CD4-positive, alpha-beta T cell (primary cell): ENCODE results near the gene CMTM6. TPM values are rescaled to one million over a fixed set of nuclear protein-coding genes. Genes with fewer than 3 reads are reported as not detected.
A peak's percentile ranks its signal among the peaks of the same experiment; 100 is the strongest.
"Not testable (repeated sequence)": the region's sequence is repeated elsewhere in the genome, so short reads cannot be mapped to it uniquely, and the experiment has no call there.

ENCODE experiments used
- ATAC-seq: fragments of 200-7000 bp; cut with Tn5 transposase; one replicate; pipeline ENCODE4 v1.10.0; 2022; ENCODE audit warnings: mild to moderate bottlenecking; ENCODE audit not compliant: poor library complexity
- CTCF ChIA-PET: fragments of 350-600 bp; sonication (Branson Sonifier 250); formaldehyde crosslinking; loops from one replicate; lab custom pipeline; 2021; ENCODE audit warnings: antibody characterized with exemption, inconsistent platforms; lab: Charles Lee
- POLR2A ChIA-PET: fragments of 350-600 bp; sonication (Branson Sonifier 250); formaldehyde crosslinking; loops from one replicate; lab custom pipeline; 2021; ENCODE audit warnings: antibody characterized with exemption, inconsistent platforms; lab: Charles Lee
- DNase-seq, 14 experiments: peaks; one replicate each; pipeline ENCODE4 v3.0.0-alpha.2; 2013 to 2020; ENCODE audit warnings: mixed read lengths in 2 of 14
- H3K27ac ChIP-seq, 2 donors: one replicate each; pipeline versions ENCODE4 v1.5.1 to v1.7.0; 2013; ENCODE audit warnings: low read length in 2 of 2, low read depth in 1 of 2, mild to moderate bottlenecking in 1 of 2
- H3K27me3 ChIP-seq, 2 experiments: 1 replicate in 1 of 2; 2 replicates in 1 of 2; pipeline versions ENCODE4 v1.6.1 to v1.7.0; 2013; ENCODE audit warnings: low read length in 2 of 2, control low read depth in 1 of 2, mild to moderate bottlenecking in 1 of 2, moderate library complexity in 1 of 2; ENCODE audit not compliant: insufficient read depth in 2 of 2, control insufficient read depth in 1 of 2
- H3K36me3 ChIP-seq: one replicate; pipeline ENCODE4 v1.6.1; 2013; ENCODE audit warnings: low read length, control low read depth; ENCODE audit not compliant: insufficient read depth
- H3K4me1 ChIP-seq: one replicate; pipeline ENCODE4 v1.6.1; 2013; ENCODE audit warnings: low read length, control low read depth; ENCODE audit not compliant: insufficient read depth
- H3K4me3 ChIP-seq: one replicate; pipeline ENCODE4 v1.5.1; 2013; ENCODE audit warnings: mild to moderate bottlenecking, low read length, moderate library complexity
- H3K9me3 ChIP-seq, 2 experiments: 1 replicate in 1 of 2; 2 replicates in 1 of 2; pipeline versions ENCODE4 v1.6.1 to v1.7.0; 2013; ENCODE audit warnings: low read length in 2 of 2, mild to moderate bottlenecking in 2 of 2, control low read depth in 1 of 2, moderate library complexity in 1 of 2; ENCODE audit not compliant: control insufficient read depth in 1 of 2, insufficient read depth in 1 of 2
- H3K27ac Mint-ChIP-seq: one replicate; pipeline ENCODE4 v1.8.0; 2020; ENCODE audit warnings: mixed read lengths
- H3K27me3 Mint-ChIP-seq: one replicate; pipeline ENCODE4 v1.8.0; 2021; ENCODE audit warnings: mixed read lengths
- H3K36me3 Mint-ChIP-seq: one replicate; pipeline ENCODE4 v1.8.0; 2021; ENCODE audit warnings: low read depth, mixed read lengths
- H3K4me1 Mint-ChIP-seq: one replicate; pipeline ENCODE4 v1.8.0; 2021; ENCODE audit warnings: low read depth, mixed read lengths
- H3K4me3 Mint-ChIP-seq: one replicate; pipeline ENCODE4 v1.8.0; 2020; ENCODE audit warnings: mild to moderate bottlenecking, mixed read lengths
- H3K9me3 Mint-ChIP-seq: one replicate; pipeline ENCODE4 v1.8.0; 2020; ENCODE audit warnings: mixed read lengths
- intact Hi-C, 2 experiments: fragments of 100-400 bp; cut with DNase I in 1 of 2; cut with micrococcal nuclease in 1 of 2; formaldehyde crosslinking; loops; one replicate each; pipeline versions ENCODE4 v1.15.1 to v1.9.0; 2023 to 2025; cut with DNase I, micrococcal nuclease
- total RNA-seq, 174 experiments: library from RNA in 2 of 174; stranded (reverse) in 2 of 174; gene quantifications; one replicate each; pipeline ENCODE4 v1.2.3 and lab custom pipeline; 2021 to 2026
- TF ChIP-seq, protein P1 (sequence below): fragments of 200-600 bp; IDR thresholded peaks from one replicate; pipeline ENCODE4 v1.8.0; 2022; ENCODE audit warnings: antibody characterized with exemption, mild to moderate bottlenecking

The CMTM6 gene
- total RNA-seq, 2 experiments from 2014 or later = 36.5 to 37.8 TPM

DNA sequence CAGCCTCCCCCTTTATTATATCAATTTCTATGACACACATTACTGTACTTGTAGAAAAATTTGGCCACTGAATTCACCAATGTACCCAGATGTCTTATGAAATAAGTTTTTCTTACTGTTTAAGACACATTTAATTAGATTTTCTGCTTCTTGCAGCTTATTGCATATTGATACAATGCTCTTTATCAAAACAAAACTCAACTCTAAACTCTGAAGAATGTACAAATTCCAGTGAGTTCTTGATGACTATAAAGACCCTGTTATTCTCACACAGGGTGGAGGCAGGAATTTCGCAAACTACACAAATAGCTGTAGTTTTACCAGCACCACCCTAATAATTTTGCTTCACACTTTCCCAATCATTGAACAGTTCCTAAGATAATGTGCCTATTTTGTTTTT is 22.0 kb downstream of the CMTM6 start:
- Histone ChIP-seq H3K4me1 (no peaks in the 10 kb centered on the region), H3K4me3 (no peak overlapping the region), H3K27me3 (no peaks in the 10 kb centered on the region), H3K36me3 (peaks cover 49% of the 10 kb centered on the region), H3K9me3 (no peaks in the 10 kb centered on the region), H3K27ac (no peak overlapping the region)
- Mint-ChIP-seq H3K4me1 (peaks cover 39% of the 10 kb centered on the region), H3K9me3 (no peaks in the 10 kb centered on the region), H3K36me3 (peaks cover 86% of the 10 kb centered on the region), H3K27me3 (no peaks in the 10 kb centered on the region), H3K4me3 (no peak overlapping the region), H3K27ac (peak overlapping the region; percentile 49)
- ChIA-PET CTCF (interaction anchor here (1.7 kb wide), 1 partner anchor 13 kb away, joined by 6 read pairs; no protein-coding TSS in a partner anchor), POLR2A (interaction anchor here (0.9 kb wide), 2 partner anchors 67 to 179 kb away, joined by 3 read pairs; no protein-coding TSS in a partner anchor)
- intact Hi-C loops = no loop called here
- no peak for DNase-seq
- TF ChIP-seq, protein P1, sequence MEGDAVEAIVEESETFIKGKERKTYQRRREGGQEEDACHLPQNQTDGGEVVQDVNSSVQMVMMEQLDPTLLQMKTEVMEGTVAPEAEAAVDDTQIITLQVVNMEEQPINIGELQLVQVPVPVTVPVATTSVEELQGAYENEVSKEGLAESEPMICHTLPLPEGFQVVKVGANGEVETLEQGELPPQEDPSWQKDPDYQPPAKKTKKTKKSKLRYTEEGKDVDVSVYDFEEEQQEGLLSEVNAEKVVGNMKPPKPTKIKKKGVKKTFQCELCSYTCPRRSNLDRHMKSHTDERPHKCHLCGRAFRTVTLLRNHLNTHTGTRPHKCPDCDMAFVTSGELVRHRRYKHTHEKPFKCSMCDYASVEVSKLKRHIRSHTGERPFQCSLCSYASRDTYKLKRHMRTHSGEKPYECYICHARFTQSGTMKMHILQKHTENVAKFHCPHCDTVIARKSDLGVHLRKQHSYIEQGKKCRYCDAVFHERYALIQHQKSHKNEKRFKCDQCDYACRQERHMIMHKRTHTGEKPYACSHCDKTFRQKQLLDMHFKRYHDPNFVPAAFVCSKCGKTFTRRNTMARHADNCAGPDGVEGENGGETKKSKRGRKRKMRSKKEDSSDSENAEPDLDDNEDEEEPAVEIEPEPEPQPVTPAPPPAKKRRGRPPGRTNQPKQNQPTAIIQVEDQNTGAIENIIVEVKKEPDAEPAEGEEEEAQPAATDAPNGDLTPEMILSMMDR = no peak
- no peak for ATAC-seq

DNA sequence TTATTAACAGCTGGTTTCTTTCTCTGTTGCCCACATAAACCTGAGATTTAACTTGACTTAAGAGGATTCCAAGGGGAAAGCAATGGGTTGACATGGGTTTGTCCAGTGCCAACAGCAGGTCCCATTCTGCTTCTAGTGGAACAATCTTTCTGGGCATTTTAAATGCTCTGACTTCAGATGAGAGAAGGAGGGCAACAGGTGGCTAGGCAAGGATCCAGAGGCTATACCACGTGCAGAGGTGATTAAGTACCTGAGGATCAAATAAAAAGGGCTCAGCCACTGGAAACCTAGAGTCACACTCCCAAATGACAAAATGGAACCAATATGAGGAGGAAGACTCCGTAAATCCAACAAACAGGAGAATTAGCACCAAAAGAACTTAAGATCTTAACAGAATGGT is 28.5 kb downstream of the CMTM6 start:
- TF ChIP-seq, protein P1 = no peak
- intact Hi-C loops = no loop called here
- H3K4me1 Mint-ChIP-seq = peaks cover 58% of the 10 kb centered on the region
- Histone ChIP-seq H3K27me3 (no peaks in the 10 kb centered on the region), H3K4me1 (peaks cover 13% of the 10 kb centered on the region), H3K27ac (no peak overlapping the region), H3K36me3 (peaks cover 32% of the 10 kb centered on the region), H3K4me3 (no peak overlapping the region), H3K9me3 (no peaks in the 10 kb centered on the region)
- H3K4me3 Mint-ChIP-seq = no peak overlapping the region
- peaks cover 57% of the 10 kb centered on the region for H3K36me3 Mint-ChIP-seq
- H3K27me3 Mint-ChIP-seq = no peaks in the 10 kb centered on the region
- no peak for ATAC-seq
- DNase-seq = no peak
- no peaks in the 10 kb centered on the region for H3K9me3 Mint-ChIP-seq
- CTCF ChIA-PET = interaction anchor here (1.1 kb wide), 1 partner anchor 14 kb away, joined by 3 read pairs; no protein-coding TSS in a partner anchor
- POLR2A ChIA-PET = no interaction called here
- no peak overlapping the region for H3K27ac Mint-ChIP-seq

GRCh38 chr3:32472151-32472550 is 30.5 kb downstream of the CMTM6 start:
- H3K27ac Mint-ChIP-seq = peak overlapping the region; percentile 90
- ATAC-seq, CTCF ChIA-PET, H3K27me3 ChIP-seq, intact Hi-C loops, H3K27ac ChIP-seq, H3K9me3 ChIP-seq, DNase-seq, H3K9me3 Mint-ChIP-seq, H3K27me3 Mint-ChIP-seq, H3K4me3 ChIP-seq: not testable (repeated sequence)
- H3K36me3 Mint-ChIP-seq = peaks cover 39% of the 10 kb centered on the region
- peaks cover 38% of the 10 kb centered on the region for H3K36me3 ChIP-seq
- H3K4me3 Mint-ChIP-seq = peak overlapping the region; percentile 42
- H3K4me1 ChIP-seq = peaks cover 24% of the 10 kb centered on the region
- peaks cover 63% of the 10 kb centered on the region for H3K4me1 Mint-ChIP-seq
- POLR2A ChIA-PET = interaction anchor here (0.8 kb wide), 1 partner anchor 81 kb away, joined by 5 read pairs; the partner anchor contains the start of gene CMTM7

DNA sequence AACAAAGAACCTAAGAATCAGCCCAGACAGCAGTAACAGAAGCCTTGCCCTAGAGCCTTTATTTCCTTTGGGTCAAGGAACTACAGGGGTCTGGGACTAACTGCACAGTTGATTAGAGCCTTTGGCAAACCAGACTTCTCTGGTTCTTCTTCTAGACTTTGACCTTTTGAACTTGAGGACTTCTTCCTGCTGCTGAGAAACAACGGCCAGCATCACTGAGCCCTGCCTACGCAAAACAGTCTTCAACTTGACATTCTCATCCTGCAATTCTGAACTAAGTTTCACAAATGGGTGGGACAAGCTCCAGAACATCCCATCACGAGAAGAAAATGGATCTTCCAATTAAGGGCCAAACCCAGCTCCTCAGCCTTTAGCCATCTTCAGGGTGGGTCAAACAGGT is 31.4 kb downstream of the CMTM6 start:
- TF ChIP-seq, protein P1 = no peak
- Mint-ChIP-seq H3K27me3 (no peaks in the 10 kb centered on the region), H3K4me1 (peaks cover 60% of the 10 kb centered on the region), H3K4me3 (no peak overlapping the region), H3K36me3 (peaks cover 31% of the 10 kb centered on the region), H3K9me3 (no peaks in the 10 kb centered on the region), H3K27ac (peak overlapping the region; percentile 90)
- no peaks in the 10 kb centered on the region for H3K9me3 ChIP-seq
- H3K27ac ChIP-seq = no peak overlapping the region
- ATAC-seq (no peak), DNase-seq (no peak)
- peaks cover 34% of the 10 kb centered on the region for H3K36me3 ChIP-seq
- H3K27me3 ChIP-seq = no peaks in the 10 kb centered on the region
- peaks cover 25% of the 10 kb centered on the region for H3K4me1 ChIP-seq
- no peak overlapping the region for H3K4me3 ChIP-seq
- intact Hi-C loops = loop anchor here in 1 of 2 experiments (2.0 kb wide), 1 partner anchor 294 kb away; no protein-coding TSS in a partner anchor
- POLR2A ChIA-PET = interaction anchor here (2.4 kb wide), 1 partner anchor 47 kb away, joined by 12 read pairs; no protein-coding TSS in a partner anchor
- CTCF ChIA-PET = no interaction called here
